Amniotic stem cell (primary cell): ENCODE results near the gene DAAM1.

Source experiments
- DNase-seq: peaks from one replicate; lab custom pipeline; 2025; lab: John Stamatoyannopoulos, UW

The DAAM1 gene

GRCh38 chr14:59362513-59362912, 174.0 kb downstream of the DAAM1 start:
- no peak for DNase-seq

GRCh38 chr14:59363531-59364226, 175.2 kb downstream of the DAAM1 start:
- no peak for DNase-seq

- DNase-seq = no peak
Observed at GRCh38 chr14:59370158-59370742, 181.8 kb downstream of the DAAM1 start.

GRCh38 chr14:59371771-59372170, 183.3 kb downstream of the DAAM1 start:
- no peak for DNase-seq

GRCh38 chr14:59374048-59374447, 185.6 kb downstream of the DAAM1 start:
- no peak for DNase-seq

- DNase-seq = no peak
Observed at GRCh38 chr14:59376686-59377085, 188.2 kb downstream of the DAAM1 start.

- DNase-seq = no peak
Observed at GRCh38 chr14:59377491-59377890, 189.0 kb downstream of the DAAM1 start.

GRCh38 chr14:59377991-59378601, 189.6 kb downstream of the DAAM1 start:
- DNase-seq = no peak

GRCh38 chr14:59389936-59390335, 201.5 kb downstream of the DAAM1 start:
- DNase-seq = no peak

GRCh38 chr14:59391388-59391787, 202.9 kb downstream of the DAAM1 start:
- no peak for DNase-seq

GRCh38 chr14:59394268-59394667, 205.8 kb downstream of the DAAM1 start:
- no peak for DNase-seq

GRCh38 chr14:59395672-59396071, 207.2 kb downstream of the DAAM1 start:
- DNase-seq = no peak

GRCh38 chr14:59398841-59399240, 210.4 kb downstream of the DAAM1 start:
- no peak for DNase-seq

- DNase-seq = no peak
Observed at GRCh38 chr14:59406454-59407245, 218.2 kb downstream of the DAAM1 start.

- peak; percentile 81 for DNase-seq
Observed at GRCh38 chr14:59407246-59408010, 219.0 kb downstream of the DAAM1 start.

GRCh38 chr14:59415836-59416602, 227.6 kb downstream of the DAAM1 start:
- DNase-seq = no peak

- DNase-seq = no peak
Observed at GRCh38 chr14:59417311-59417710, 228.8 kb downstream of the DAAM1 start.

- no peak for DNase-seq
Observed at GRCh38 chr14:59419303-59419702, 230.8 kb downstream of the DAAM1 start.
